HEK293 (cell line): ENCODE results near the gene TMC2.
"Not testable (repeated sequence)": the region's sequence is repeated elsewhere in the genome, so short reads cannot be mapped to it uniquely, and the experiment has no call there.

Source experiments
- CTCF ChIP-seq: fragments of 450-650 bp; formaldehyde crosslinking; IDR thresholded peaks from 2 replicates; pipeline ENCODE4 v1.5.1; 2016; ENCODE audit warnings: missing biosample characterization, missing genetic modification characterization
- REST ChIP-seq: fragments of 450-650 bp; formaldehyde crosslinking; IDR thresholded peaks from 2 replicates; pipeline ENCODE4 v1.5.1; 2016; ENCODE audit warnings: missing biosample characterization, missing genetic modification characterization
- ZBTB11 ChIP-seq: fragments of 450-650 bp; formaldehyde crosslinking; conservative IDR thresholded peaks from 2 replicates; pipeline ENCODE4 v1.5.1; 2016; ENCODE audit warnings: low read depth, missing biosample characterization, missing genetic modification characterization
- ZFP41 ChIP-seq: fragments of 450-650 bp; formaldehyde crosslinking; IDR thresholded peaks from 2 replicates; pipeline ENCODE4 v1.5.1; 2016; ENCODE audit warnings: missing biosample characterization, missing genetic modification characterization, borderline replicate concordance
- ZNF24 ChIP-seq: fragments of 450-650 bp; formaldehyde crosslinking; IDR thresholded peaks from 2 replicates; pipeline ENCODE4 v1.5.1; 2016; ENCODE audit warnings: missing biosample characterization, missing genetic modification characterization
- ZNF292 ChIP-seq: fragments of 450-650 bp; formaldehyde crosslinking; IDR thresholded peaks from 2 replicates; pipeline ENCODE4 v1.5.1; 2016; ENCODE audit warnings: low read depth, missing biosample characterization, missing genetic modification characterization, borderline replicate concordance
- ZNF501 ChIP-seq: fragments of 450-650 bp; formaldehyde crosslinking; IDR thresholded peaks from 2 replicates; pipeline ENCODE4 v1.5.1; 2016; ENCODE audit warnings: missing biosample characterization, missing genetic modification characterization
- ZNF792 ChIP-seq: fragments of 450-650 bp; formaldehyde crosslinking; IDR thresholded peaks from 2 replicates; pipeline ENCODE4 v1.5.1; 2016; ENCODE audit warnings: missing biosample characterization, missing genetic modification characterization

GRCh38 chr20:2682040-2682439 lies 145.7 kb downstream of the TMC2 start:
- TF ChIP-seq ZNF792, ZFP41, CTCF, REST, ZNF292, ZNF24, ZBTB11, ZNF501 (tag by site-specific recombination): not testable (repeated sequence)
